Small intestine (tissue), 7 donors: ENCODE results near the gene PRMT3. TPM values are rescaled to one million over a fixed set of nuclear protein-coding genes. Genes with fewer than 3 reads are reported as not detected.
A peak's percentile ranks its signal among the peaks of the same experiment; 100 is the strongest.
"Not testable (repeated sequence)": the region's sequence is repeated elsewhere in the genome, so short reads cannot be mapped to it uniquely, and the experiment has no call there.

Experiments
- DNase-seq, 2 donors: peaks; one replicate each; pipeline versions ENCODE4 v3.0.0 to v3.0.0-alpha.2; 2013
- FAIRE-seq: peaks from 2 replicates; lab custom pipeline; 2012; peaks lifted over from hg19 to GRCh38; lab: Jason Lieb, UNC
- H3K27ac ChIP-seq, 3 donors: one replicate each; pipeline ENCODE4 v1.5.1; 2013; ENCODE audit warnings: low read length in 2 of 3, mild to moderate bottlenecking in 2 of 3, control low read depth in 1 of 3, inconsistent platforms in 1 of 3, low read depth in 1 of 3, moderate library complexity in 1 of 3
- H3K27me3 ChIP-seq, 3 donors: one replicate each; pipeline ENCODE4 v1.6.1; 2013; ENCODE audit warnings: low read length in 3 of 3, inconsistent platforms in 1 of 3; ENCODE audit not compliant: control insufficient read depth in 3 of 3, insufficient read depth in 3 of 3
- H3K36me3 ChIP-seq, 3 donors: one replicate each; pipeline ENCODE4 v1.6.1; 2013; ENCODE audit warnings: low read length in 3 of 3, inconsistent platforms in 1 of 3, low read depth in 1 of 3, mild to moderate bottlenecking in 1 of 3, moderate library complexity in 1 of 3; ENCODE audit not compliant: control insufficient read depth in 3 of 3, insufficient read depth in 2 of 3
- H3K4me1 ChIP-seq, 3 donors: one replicate each; pipeline ENCODE4 v1.6.1; 2013; ENCODE audit warnings: low read length in 2 of 3, inconsistent platforms in 1 of 3, low read depth in 1 of 3, mild to moderate bottlenecking in 1 of 3, moderate library complexity in 1 of 3; ENCODE audit not compliant: control insufficient read depth in 3 of 3, insufficient read depth in 2 of 3
- H3K4me3 ChIP-seq, 3 donors: one replicate each; pipeline ENCODE4 v1.5.1; 2013; ENCODE audit warnings: low read length in 3 of 3, control low read depth in 1 of 3, inconsistent platforms in 1 of 3, low read depth in 1 of 3, mild to moderate bottlenecking in 1 of 3, moderate library complexity in 1 of 3
- H3K9me3 ChIP-seq, 2 donors: one replicate each; pipeline ENCODE4 v1.6.1; 2013; ENCODE audit warnings: low read depth in 1 of 2, low read length in 1 of 2; ENCODE audit not compliant: control insufficient read depth in 2 of 2, insufficient read depth in 1 of 2
- WGBS, 3 donors: extraction: QIAGEN DNeasy Blood & Tissue Kit; methylation state at CpG; one replicate each; pipeline ENCODE4 v1.1.7; 2013; 5-methylcytosine and 5-hydroxymethylcytosine counted together
- polyA plus RNA-seq, 4 donors: library from polyadenylated mRNA; stranded (reverse) in 3 of 4; unstranded in 1 of 4; fragments of 200-250 nt in 3 of 4; fragments of 120-200 nt in 1 of 4; gene quantifications; one replicate each; pipeline versions ENCODE4 v1.2.1 to v1.2.3, GENCODE V29; 2013
- donor health status: healthy with polysubstance abuse.
- donor health status: control.
- donor health status: control.
- donor health status: Bipolar disorder and iron deficiency.
- donor health status: healthy.

The PRMT3 gene
- polyA plus RNA-seq, 4 donors = 9.2 to 14.3 (median 10.0) TPM

DNA sequence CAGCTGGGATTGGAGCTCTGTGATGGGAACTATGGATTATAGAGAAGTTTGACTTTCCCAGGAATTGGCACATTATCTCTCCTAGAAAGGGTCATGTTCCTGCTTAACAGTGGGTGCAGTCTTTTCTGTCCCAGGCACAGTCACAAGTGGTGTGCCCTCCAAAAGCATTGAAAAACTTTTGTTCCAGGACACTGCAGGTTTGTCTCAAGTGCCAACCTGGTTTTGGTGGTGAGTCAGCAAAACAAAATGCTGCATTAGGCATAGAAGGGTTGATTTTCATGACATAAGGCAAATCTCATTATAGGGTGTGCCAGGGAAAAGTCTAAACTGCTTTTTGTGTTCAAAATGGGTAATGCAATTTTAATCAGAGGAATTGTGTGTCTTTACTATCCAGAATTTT lies 19.1 kb upstream of the PRMT3 start:
- H3K27ac ChIP-seq = peak overlapping the region in 1 of 3 donors; percentile 32
- no peak for FAIRE-seq
- no peak overlapping the region for H3K4me3 ChIP-seq
- H3K4me1 ChIP-seq = peaks cover 0 to 20% (median 2%) of the 10 kb centered on the region in 3 donors
- H3K36me3 ChIP-seq = peaks cover 0 to 9% (median 4%) of the 10 kb centered on the region in 3 donors
- H3K9me3 ChIP-seq = no peaks in the 10 kb centered on the region
- H3K27me3 ChIP-seq = no peaks in the 10 kb centered on the region
- no peak for DNase-seq

DNA sequence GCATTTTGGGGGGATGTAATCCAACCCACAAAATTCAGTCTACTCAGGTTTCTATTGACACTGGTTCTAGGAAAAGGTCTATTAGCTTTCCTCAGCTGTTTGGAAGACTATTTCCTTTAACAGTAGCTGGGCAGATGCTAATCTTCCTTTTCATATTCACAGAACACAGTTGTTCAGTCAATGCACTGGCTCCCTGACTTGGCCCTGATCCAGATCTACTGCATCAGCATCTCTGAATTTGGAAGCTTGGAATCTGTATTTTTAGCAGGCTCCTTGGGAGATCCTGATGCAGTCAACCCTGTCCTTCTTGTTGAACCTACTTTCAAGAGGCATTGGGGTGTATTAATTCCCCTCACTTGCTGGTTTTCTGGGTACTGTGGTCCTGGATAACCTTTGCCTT lies 17.7 kb upstream of the PRMT3 start:
- Histone ChIP-seq H3K4me3 (no peak overlapping the region), H3K4me1 (peaks cover 0 to 14% (median 3%) of the 10 kb centered on the region in 3 donors), H3K27ac (no peak overlapping the region), H3K27me3 (no peaks in the 10 kb centered on the region), H3K9me3 (no peaks in the 10 kb centered on the region), H3K36me3 (peaks cover 0 to 9% (median 4%) of the 10 kb centered on the region in 3 donors)
- FAIRE-seq (no peak), DNase-seq (no peak)

DNA sequence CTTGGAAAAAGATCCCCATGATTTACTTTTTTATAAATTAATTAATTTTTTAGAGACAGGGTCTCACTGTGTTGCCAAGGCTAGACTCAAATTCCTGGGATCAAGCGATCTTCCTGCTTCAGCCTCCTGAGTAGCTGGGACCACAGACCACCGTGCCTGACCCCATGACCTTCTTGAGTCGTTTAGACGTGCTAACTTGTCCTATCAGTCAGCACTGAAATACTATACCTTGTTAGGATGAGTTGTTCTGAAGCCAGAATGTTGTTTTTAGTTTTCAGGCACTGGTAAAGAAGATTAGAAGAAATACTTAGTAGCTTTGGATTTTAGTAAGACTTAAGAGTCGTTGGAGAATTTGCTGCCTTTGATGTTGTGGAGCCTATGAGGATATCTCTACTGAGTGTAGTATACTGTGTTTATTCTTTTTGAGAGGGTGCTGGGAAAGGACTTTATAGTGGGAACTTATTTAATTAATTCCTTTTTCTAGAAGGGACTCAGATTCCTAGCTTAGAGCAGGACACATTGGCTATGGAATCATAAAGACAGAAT lies 15.4 kb upstream of the PRMT3 start:
- Histone ChIP-seq H3K4me1 (peaks cover 0 to 7% (median 4%) of the 10 kb centered on the region in 3 donors), H3K27me3 (no peaks in the 10 kb centered on the region), H3K36me3 (peaks cover 4 to 13% (median 9%) of the 10 kb centered on the region in 3 donors), H3K4me3 (no peak overlapping the region), H3K27ac (no peak overlapping the region), H3K9me3 (no peaks in the 10 kb centered on the region)
- FAIRE-seq = no peak
- WGBS, 3 donors = 77 to 95% (median 87%) methylated on average over 5 of the region's 5 CpGs
- no peak for DNase-seq

DNA sequence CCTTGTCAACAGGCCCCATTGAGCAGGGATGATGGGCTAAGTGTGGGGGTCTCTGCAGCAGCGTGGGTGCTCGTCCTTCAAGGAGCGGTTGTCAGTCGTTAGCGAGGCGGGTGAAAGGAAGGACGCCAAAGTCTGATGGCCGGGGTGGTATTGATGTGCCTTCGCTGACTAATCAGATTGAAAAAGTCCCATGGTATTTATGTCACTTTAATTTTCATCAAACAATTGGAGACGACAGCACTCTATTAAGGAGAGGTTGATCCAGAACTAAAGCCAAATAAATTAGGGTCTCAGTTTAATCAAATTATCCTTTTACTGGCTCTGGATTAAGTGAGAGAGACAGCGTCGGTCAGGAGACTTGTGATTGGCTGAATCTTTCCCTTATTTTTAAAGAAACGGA lies 14.4 kb upstream of the PRMT3 start:
- FAIRE-seq = no peak
- no peaks in the 10 kb centered on the region for H3K9me3 ChIP-seq
- no peak for DNase-seq
- no peaks in the 10 kb centered on the region for H3K27me3 ChIP-seq
- no peak overlapping the region for H3K4me3 ChIP-seq
- peaks cover 5 to 15% (median 9%) of the 10 kb centered on the region in 3 donors for H3K36me3 ChIP-seq
- peaks cover 0 to 4% (median 4%) of the 10 kb centered on the region in 3 donors for H3K4me1 ChIP-seq
- 92 to 96% (median 94%) methylated on average over 13 of the region's 13 CpGs for WGBS, 3 donors
- no peak overlapping the region for H3K27ac ChIP-seq

DNA sequence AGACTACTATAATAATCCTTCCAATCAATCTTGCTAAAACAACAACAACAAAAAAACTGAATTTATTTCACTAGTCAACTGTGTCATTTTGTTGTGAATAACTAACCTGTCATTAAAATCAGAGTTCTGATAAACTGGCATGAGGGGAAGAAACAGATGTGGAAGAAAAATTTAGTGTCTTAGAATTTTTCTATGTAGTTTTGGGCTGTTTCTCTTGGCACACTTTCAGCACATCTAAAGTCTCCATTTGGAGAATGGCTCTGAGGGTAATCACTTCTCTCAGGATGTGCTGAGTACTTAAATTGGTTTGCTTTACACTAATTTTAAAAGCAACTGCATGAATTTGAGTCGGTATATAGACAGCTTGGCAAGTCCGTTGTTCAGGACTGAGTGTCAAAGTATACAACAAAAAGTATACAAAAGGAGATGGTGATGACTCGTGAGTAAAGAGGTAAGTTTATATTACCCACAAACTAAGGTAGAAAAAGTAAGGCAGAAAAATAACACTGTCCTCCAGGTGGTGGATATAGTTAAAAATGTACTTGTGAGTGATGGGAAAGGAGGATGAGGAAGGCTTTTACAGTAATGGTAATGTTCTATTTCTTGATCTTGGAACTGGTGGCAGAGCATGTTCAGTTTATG lies 13.8 kb upstream of the PRMT3 start:
- Histone ChIP-seq H3K4me3 (no peak overlapping the region), H3K4me1 (peaks cover 0 to 4% (median 0%) of the 10 kb centered on the region in 3 donors), H3K27me3 (no peaks in the 10 kb centered on the region), H3K9me3 (no peaks in the 10 kb centered on the region), H3K36me3 (peaks cover 7 to 15% (median 9%) of the 10 kb centered on the region in 3 donors), H3K27ac (no peak overlapping the region)
- no peak for FAIRE-seq
- WGBS, 3 donors = 82 to 94% (median 85%) methylated on average over 3 of the region's 3 CpGs
- DNase-seq = no peak

DNA sequence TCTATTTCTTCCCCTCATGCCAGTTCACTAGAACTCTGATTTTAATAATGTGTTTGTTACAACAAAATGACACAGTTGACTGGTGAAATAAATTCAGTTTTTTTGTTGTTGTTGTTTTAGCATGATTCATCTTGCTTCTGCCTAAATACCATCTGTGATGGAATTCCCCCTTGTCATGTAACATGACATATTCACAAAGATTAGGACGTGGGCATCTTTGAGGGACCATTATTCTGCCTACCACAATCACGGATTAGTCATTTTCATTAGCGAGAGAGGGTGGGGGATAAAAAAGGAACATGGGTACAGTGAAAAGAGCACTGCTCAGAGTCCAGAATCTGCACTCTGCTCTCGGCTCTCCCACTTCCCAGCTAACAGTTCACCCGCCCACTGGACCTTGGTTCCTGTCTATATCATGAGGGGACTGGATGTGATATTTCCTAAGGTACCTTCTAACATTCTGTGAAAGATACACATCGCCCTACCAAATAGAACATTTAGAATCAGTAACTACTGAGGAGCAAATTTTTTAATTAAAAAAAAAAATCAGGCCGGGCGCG lies 12.7 kb upstream of the PRMT3 start:
- Histone ChIP-seq H3K4me3 (no peak overlapping the region), H3K36me3 (peaks cover 7 to 19% (median 12%) of the 10 kb centered on the region in 3 donors), H3K27ac (peak overlapping the region in 1 of 3 donors; percentile 52), H3K4me1 (peaks cover 0 to 4% (median 0%) of the 10 kb centered on the region in 3 donors), H3K27me3 (no peaks in the 10 kb centered on the region), H3K9me3 (no peaks in the 10 kb centered on the region)
- 52 to 80% (median 63%) methylated on average over 9 of the region's 9 CpGs for WGBS, 3 donors
- FAIRE-seq (no peak), DNase-seq (peak; percentile 39 to 90)

DNA sequence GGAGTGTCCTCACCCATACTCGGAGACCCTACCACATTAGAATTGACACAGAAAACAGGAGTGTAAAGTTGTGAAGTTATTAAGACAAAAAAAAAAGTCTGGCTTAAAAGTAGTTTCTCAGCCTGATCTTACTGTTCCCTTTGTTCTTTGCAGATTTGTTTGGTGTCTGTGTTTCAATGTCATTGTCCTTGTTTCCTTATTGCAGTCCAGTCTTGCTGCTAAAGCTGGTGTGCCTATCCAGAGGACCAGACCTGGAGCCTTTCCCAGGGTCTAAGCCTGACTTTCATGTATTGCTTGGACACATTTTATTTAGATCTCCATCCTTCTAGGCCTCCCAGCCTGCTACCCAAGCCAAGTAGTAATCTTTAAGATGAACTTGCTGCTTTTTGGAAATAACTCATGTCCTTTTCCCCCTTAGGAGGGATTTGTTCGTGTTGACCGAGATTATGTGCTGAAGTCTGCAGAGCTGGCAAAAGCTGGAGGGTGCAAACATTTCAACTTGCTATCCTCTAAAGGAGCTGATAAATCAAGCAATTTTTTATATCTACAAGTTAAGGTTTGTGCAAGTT lies 11.3 kb upstream of the PRMT3 start:
- Histone ChIP-seq H3K4me1 (peaks cover 0 to 4% (median 0%) of the 10 kb centered on the region in 3 donors), H3K27me3 (no peaks in the 10 kb centered on the region), H3K27ac (no peak overlapping the region), H3K36me3 (peaks cover 7 to 19% (median 11%) of the 10 kb centered on the region in 3 donors), H3K9me3 (no peaks in the 10 kb centered on the region), H3K4me3 (no peak overlapping the region)
- WGBS, 3 donors = 91 to 94% (median 92%) methylated on average over 3 of the region's 3 CpGs
- no peak for FAIRE-seq
- DNase-seq = no peak

DNA sequence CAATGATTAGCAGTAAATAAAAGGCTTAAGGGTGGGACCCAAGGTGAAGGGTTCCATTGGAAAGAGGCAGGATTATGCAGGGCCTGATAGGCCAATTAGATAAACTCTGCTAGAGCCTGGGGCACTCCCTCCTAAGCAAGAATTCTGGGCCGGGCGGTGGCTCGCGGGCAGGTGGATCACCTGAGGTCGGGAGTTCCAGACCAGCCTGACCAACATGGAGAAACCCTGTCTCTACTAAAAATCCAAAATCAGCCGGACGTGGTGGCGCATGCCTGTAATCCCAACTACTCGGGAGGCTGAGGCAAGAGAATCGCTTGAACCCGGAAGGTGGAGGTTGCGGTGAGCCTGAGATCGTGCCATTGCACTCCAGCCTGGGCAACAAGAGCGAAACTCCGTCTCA lies 1.5 kb upstream of the PRMT3 start:
- DNase-seq, H3K36me3 ChIP-seq, FAIRE-seq, H3K4me1 ChIP-seq, H3K27ac ChIP-seq, H3K27me3 ChIP-seq, H3K4me3 ChIP-seq, H3K9me3 ChIP-seq: not testable (repeated sequence)
- 84 to 91% (median 86%) methylated on average over 15 of the region's 15 CpGs for WGBS, 3 donors
